Erythroblast (primary cell): ENCODE data around the gene BRCA2.

Experiments used
- GATA1 ChIP-seq: IDR thresholded peaks from 2 replicates; pipeline ENCODE4 v1.6.1; 2011; ENCODE audit warnings: low read depth, mild to moderate bottlenecking, control low read depth, low read length, moderate library complexity
- POLR2A ChIP-seq: IDR thresholded peaks from 2 replicates; pipeline ENCODE4 v1.6.1; 2011; ENCODE audit warnings: mild to moderate bottlenecking, low read length

DNA sequence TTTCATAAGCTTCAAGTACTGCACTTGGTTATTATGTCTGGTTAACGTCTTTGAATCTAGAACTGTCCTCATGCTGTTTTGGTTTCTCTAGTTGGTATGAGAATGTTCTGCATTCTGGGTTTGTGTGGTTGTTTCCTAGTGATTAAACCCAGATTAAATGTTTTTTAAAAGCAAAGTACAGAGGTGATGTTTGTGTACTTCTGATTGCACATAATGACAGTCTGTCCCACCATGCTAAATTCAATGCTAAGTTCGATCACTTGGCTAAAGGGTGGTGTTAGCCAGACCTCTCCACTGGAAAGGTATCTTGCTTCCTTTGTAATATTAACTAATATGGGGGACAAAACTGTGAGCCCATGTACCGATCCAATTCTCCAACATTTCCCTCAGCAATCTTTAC, 98.0 kb downstream of the BRCA2 start:
- no peak for TF ChIP-seq POLR2A
- TF ChIP-seq GATA1, result no peak
